GM19395 (cell line): ENCODE data around the gene POLR3H.
"Not testable (repeated sequence)": the region's sequence is repeated elsewhere in the genome, so short reads cannot be mapped to it uniquely, and the experiment has no call there.

Experiments
- ATAC-seq: cut with Tn5 transposase; IDR thresholded peaks from one replicate; pipeline ENCODE4 v1.9.1; 2021; ENCODE audit warnings: mild to moderate bottlenecking, moderate library complexity; ENCODE audit not compliant: unreplicated experiment

The POLR3H gene, protein sequence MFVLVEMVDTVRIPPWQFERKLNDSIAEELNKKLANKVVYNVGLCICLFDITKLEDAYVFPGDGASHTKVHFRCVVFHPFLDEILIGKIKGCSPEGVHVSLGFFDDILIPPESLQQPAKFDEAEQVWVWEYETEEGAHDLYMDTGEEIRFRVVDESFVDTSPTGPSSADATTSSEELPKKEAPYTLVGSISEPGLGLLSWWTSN

DNA sequence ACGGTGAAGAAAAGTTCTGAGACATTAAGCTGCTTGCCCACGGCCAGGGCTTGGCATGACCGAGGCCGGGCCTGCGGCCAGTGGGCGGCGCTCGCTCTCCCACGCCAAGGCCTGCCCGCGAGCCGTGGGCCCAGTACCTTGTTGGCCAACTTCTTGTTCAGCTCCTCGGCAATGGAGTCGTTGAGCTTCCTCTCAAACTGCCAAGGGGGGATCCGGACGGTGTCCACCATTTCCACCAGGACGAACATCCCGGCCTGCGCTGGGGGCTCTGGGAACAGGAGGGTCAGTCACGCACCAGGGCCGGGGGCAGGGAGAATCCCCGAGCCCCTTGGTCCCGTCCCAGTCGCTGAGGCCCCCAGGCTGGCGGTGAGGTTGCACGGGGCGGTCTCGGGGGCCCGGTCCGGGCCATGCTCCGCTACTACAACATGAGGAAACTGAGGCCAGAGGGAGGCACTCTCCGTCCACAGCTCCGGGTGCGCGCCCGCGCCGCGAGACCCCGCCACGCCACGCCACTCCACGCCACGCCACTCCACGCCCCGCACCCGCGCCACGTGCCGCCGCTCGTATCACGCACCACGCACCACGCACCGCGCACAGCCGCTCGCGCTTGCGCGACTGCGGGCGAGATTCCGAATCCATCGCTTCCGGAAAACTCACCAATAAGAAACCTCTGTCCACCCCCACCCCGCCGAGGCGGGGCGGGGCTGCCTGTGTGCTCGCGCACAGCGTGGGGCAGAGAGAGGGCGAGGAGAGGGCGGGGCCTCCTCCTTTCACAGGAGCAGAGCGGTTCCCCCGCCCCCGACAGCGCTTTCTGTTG, at the start of gene POLR3H:
Gene POLR3H (minus strand): TSS at position 617 of the 817 bp plus-strand sequence. CDS start 369 bp downstream, at position 248.
- peak; percentile 82 for ATAC-seq

DNA sequence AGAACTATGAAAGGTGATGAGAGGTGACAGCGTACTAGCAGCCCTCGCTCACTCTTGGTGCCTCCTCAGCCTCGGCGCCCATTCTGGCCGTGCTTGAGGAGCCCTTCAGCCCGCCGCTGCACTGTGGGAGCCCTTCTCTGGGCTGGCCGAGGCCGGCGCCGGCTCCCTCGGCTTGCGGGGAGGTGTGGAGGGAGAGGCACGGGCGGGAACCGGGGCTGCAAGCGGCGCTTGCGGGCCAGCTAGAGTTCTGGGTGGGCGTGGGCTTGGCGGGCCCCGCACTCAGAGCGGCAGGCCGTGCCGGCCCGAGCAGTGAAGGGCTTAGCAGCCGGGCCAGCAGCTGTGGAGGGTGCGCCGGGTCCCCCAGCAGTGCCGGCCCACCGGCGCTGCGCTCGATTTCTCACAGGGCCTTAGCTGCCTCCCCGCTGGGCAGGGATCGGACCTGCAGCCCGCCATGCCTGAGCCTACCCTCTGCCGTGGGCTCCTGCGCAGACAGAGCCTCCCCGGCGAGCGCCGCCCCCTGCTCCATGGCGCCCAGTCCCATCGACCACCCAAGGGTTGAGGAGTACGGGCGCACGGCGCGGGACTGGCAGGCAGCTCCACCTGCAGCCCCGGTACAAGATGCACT, 49.2 kb upstream of the POLR3H start:
- not testable (repeated sequence) for ATAC-seq

DNA sequence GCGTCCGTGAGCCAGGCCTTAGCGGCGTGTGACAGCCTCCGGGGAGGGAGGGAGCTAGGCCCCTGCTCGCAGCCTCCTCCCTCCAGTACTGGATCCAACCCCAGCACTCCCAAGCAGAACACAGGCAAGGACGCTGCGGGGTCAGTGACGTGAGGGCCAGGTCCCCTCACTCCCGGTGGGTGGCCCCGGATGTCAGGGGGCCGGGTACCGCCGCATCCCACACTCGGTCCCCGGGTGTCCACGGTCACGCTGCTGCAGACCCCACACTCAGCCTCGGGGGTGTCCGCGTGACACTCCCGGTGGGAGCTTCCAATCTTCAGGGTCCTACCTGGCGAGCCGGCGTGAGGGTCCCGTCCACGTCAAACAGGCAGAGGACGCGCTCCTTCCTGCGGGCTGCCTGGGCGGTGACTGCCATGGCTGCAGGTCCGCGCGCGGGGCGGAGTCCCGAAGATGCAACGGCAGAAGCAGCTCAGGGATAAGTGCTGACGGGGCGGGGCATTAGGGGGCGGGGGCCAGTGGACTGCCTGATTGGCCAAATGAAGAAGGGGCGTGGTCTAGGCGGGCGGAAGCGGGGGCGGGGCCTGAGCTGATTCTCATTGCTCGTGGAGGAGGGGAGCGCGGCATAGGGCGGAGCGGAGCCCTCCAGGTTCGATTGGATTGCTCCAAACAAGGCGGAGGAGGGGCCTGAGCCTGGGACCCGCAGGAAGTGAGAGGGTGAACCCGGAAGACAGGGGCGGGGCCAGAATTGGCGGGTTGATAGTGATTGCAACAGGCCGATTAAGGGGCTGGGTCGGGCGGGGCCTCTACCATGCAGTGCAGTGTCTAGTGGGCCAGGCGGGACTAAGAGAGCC, 45.3 kb upstream of the POLR3H start, which contains the start of gene PMM1:
Gene PMM1 (minus strand): TSS at position 450 of the 851 bp plus-strand sequence. CDS start 35 bp downstream, at position 415.
- ATAC-seq: peak; percentile 89

DNA sequence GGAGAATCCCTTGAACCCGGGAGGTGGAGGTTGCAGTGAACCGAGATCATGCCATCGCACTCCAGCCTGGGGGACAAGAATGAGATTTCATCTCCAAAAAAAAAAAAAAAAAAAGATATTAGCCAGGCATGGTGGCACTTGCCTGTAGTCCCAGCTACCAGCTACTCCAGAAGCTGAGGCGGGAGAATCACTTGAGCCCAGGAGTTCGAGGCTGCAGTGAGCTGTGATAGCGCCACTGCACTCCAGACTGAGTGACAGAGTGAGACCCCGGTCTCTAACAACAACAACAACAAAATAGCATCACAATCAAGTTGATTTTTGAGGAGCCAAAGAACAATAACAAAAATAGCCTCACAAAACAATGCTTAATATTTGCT, 43.1 kb upstream of the POLR3H start:
- ATAC-seq: no peak

DNA sequence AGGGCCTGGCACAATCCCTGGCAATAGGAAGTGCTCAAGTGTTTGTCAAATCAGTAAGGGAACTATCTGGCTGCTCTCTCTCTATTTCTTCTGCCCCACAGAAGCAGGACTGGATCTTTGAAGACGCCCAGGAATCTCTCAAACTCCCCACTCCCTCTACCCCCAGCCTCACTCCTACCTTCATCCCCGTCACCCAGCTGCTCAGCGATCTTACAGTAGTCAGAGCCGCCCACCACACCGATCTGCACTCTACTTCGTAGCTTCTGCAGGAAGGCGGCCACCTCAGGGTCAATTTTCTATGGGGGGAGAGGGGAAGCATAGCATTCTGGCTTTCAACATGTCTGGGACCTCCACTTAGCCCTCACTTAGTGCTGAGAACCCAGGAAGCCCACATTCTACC, 41.6 kb upstream of the POLR3H start:
- no peak for ATAC-seq

DNA sequence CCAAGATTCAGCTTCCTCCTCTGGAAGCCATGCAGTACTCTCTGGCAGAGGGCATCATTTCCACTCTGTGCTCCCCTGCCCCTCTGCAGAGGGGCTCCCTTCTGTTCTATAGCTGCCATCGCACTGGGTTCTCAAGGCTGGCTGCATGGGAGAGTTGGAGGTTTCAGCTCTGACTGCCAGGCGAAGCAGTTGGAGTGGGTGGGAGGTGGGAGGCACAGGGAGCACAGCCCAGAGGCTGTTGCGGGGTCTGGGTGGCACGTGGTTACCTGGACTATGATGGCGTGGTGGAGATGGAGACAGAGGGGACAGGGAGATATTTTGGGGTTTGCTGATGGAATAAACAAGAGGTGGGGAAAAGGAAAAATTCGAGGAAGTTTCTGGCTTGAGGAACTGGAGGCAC, 40.6 kb upstream of the POLR3H start:
- no peak for ATAC-seq

DNA sequence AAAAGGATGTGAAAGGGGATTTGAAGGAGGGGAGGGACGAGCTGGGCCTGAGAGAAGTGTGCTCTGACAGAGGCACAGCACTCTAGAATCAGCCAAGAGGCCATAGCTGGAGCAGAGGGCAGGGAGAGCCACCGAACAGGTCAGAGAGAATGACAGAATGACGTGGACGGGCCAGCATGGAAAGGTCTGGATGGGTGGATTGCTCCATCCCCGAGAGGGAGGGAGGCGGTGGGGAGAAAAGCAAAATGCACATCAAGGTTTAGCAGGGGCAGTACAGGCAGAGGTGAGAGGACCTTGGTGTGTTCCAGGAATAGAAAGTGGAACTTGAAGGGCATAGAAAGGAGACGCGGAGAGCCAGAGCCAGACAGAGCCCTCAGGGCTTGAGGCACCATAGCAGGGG, 38.4 kb upstream of the POLR3H start:
- ATAC-seq: no peak

DNA sequence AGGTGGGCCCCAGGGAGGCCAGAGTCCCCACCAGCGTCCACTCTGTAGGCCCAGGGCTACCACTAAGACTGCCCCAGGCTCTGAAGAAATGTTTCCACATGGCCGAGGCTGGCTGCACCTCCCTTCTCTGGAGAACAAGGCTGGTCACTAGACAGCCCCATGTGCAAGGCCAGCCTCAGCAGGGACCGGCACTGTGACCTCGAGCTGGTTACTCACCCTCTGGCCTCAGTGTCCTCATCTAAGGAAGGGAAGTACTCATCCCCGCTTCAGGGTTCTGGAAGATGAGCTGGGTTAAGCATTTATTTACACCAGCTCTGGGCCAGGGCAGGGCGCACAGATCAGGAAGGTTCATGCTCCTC, 35.7 kb upstream of the POLR3H start:
- ATAC-seq: no peak

DNA sequence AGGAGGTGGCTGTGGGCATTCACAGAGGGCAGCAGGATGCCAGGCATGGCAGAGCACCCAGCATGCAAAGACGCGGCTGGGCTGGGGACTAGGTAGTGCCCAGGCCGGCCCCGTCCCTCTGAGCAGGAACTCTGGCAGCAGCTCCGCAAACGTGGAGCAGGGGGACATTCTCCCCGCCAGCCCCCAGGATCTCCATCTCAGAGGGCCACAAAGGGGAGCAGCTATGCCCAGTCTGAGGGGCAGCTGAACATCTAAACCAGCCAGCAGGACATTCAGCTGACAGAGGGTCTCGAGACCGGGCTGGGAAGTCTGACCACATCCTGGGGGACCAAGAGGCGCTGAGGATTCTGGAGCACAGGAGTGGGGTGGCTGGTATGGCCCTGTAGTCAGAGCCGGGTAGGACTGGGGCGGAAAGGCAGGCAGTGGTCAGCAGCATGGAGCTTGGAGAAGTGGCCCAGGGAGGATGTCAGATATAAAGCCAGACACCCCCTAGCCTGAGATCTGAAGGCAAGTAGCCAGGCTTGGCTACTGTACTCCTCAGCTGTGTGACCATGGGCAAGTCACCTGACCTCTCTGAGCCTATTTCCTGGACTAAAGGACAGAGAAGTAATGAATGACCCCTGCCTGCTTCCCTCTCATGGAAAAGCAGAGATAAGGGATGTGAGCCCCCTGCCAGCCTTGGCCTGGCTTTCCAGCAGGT, 35.2 kb upstream of the POLR3H start:
- ATAC-seq: no peak

DNA sequence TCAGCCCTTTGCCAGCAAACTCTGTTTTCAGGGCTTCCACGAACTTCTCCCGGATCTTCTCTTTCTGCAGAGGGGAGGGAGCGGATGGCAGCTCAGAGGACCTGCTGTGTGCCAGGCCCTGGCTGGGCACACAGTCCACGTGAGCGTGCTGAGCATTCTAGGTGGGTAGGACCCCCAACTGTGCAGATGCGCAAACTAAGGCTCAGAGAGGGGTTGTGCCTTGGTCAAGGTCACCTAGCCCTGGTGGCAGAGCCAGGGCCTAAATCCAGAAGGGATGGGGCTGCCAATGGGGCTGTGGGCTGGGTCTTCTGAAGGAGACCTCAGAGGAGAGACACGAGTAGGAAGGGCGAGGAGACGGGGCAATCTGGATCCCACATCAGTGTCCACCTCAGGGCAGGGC, 34.5 kb upstream of the POLR3H start:
- ATAC-seq: no peak

DNA sequence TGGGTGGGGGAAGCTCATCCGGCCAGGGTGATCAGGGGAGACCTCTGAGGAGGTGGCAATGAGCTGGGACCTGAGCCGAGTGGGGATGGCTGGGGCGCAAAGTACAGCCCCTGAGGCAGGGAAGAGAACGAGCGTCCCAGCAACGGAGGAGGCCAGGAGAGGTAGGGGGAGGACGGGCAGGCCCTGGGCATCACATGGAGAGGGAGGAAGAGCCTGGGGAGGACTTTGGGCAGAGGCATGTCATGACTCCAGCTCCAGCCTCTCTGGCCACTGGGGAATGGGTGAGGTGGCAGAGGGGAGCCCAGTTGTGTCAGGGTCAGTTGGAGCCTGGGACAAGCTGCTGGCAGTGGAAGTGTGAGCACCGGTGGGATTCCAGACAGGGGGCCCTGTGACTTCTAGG, 33.8 kb upstream of the POLR3H start:
- ATAC-seq: no peak

DNA sequence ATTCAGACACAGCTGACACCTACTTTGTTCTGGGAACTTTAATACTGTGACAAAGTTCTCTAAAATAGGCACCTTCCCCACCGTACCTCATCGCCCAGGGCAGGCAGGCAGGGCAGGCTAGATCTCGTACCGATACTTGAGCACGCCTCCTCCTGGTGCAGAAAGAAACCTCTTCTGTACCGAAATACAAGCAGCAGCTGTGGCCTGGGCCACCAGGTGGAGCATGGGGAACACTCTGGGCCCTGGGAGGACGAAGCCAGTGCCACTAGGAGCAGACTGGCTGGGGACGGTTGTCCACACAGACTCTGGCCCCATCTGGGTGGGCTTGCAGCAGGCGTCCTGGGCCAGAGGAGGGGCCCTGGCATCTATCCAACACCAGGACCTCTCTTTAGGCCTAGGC, 32.6 kb upstream of the POLR3H start:
- no peak for ATAC-seq

DNA sequence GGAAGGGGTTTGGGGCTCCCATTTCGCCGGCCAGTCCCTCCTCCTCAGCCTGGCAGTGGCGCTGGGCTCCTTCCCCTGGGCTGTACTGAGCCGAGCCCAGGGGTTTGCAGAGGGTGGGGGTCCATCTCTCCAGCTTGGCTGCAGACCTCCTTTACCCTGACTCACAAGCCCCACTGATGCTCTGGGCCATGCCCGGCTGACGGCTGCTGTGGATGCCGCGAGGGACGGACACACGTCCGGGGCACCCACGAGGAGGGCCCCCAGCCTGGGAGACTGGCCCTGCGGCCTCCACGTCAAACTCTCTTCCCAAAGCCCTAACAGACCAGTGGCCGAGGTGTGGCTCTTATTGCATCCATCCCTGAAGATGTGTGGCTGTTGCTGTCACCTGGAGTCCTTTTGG, 31.3 kb upstream of the POLR3H start:
- no peak for ATAC-seq

DNA sequence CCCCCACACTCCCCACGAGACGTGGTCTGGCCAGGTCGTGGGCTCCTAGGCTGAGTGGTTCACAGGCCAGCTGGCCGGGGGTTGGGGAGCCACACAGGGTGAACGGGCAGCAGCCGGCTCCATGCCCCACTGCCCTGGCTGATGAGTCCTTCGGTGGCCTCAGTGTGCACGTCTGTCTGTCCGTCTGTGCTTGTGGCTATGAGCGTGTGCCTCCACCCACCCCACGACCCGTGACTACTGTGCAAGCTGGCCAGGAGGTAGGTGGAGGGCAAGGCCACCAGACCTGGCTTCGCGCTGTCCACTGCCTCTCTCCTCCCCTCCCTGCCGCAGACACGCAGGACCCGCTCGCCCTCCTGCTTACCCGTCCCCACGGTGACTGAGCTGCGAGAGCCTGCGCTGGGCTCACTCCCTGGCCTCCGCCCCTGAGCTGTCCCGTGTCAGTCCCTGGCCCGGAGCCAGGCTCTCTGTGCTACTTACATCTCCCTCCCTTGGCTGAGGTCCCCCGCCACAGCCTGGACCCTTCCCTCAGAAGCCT, 30.6 kb upstream of the POLR3H start:
- no peak for ATAC-seq

DNA sequence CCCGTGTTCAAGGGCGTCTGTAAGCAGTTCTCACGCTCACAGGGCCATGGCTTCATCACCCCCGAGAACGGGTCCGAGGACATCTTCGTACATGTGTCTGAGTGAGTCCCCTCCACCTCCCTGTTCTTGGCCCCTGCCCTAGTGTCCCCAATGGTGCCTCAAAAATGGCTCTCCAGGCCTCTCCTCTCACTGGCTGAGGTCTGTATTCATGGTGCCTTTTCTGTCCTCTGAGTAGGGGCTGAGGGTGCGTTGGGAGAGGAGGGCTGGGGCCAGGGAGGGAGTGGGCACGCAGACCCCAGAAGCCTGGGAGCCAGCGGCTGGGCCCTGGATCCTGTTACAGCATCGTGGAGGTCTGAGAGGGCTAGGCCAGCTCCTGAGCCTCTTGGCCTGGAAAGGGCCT, 29.4 kb upstream of the POLR3H start:
- ATAC-seq: no peak

DNA sequence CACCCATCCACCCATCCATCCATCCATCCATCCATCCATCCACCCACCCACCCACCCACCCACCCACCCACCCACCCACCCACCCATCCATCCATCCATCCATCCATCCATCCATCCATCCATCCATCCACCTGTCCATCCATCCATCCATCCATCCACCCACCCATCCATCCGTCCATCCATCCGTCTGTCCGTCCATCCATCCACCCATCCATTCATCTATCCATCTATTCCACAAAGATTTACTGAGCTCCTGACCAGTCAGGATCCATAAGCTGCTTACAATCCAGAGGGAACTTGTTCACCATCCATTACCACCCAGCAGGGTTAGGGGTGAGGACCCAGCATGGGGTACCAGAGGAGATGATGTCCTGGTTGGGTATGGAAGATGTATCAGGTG, 28.0 kb upstream of the POLR3H start:
- ATAC-seq: not testable (repeated sequence)

DNA sequence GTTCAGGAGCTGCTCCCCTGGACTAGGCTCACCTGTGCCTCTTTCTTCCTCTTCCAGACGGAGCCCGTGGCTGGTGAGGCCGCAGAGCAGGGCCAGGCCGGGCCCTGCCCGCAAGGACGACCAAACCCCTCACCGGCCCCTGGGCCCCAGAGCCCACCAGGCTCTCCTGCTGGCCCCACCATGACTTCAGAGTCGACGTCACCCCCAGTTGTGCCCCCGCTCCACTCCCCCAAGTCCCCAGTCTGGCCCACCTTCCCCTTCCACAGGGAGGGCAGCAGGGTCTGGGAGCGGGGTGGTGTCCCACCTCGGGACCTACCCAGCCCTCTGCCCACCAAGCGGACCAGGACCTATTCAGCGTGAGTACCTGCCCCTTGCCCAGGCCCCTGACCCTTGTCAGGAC, 27.5 kb upstream of the POLR3H start:
- no peak for ATAC-seq

DNA sequence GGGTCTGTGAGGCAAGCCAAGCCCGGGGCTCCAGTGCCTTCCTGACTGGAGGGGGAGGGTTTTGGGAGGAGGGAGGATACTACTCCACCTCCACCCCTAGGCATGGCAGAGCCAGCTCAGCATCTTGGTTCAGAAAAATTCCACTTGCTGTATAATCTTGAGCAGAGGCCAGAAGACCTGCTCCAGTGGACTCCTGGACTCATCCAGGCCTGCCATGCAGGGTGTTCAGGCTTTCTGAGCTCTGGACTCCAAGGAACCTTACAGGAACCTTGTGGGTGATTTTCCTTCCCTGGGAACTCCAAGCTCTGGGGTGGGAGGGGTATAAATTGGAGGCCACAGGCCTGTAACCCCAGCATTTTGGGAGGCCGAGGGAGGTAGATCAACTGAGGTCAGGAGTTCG, 26.0 kb upstream of the POLR3H start:
- no peak for ATAC-seq

DNA sequence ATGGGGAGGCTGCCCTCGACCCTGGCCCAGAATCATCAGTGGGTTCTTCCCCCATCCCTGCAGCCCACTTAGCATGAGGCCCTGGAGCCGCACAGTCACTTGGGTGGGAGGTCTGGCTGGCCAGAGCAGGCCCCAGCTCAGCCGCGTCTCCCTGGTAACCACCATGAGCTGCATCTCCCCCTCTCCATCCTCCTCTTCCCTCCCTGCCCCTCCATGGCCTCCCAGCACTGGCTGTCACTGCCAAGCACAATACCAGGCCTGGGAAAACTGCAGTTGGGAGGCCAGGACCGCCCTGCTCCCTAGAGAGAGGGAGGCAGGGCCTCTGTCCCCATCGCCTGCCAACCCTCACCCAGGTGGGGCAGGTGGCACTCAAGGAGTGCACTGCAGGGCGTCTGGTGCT, 24.5 kb upstream of the POLR3H start:
- ATAC-seq: no peak

DNA sequence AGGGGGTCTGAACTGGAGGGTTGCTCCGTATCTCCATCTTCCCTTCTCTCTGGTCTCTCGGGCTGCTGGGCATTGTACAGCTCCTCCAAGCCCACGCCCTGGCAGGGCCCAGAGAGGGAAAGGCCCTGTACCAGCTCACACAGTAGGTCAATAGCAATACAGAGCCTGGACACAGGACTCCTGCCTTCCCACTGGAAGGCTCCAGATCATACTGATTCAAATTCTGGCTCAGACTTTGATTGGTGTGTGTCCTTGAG, 23.2 kb upstream of the POLR3H start:
- no peak for ATAC-seq
